HK-2 (cell line): Measurements from ENCODE around the gene REP15.
"Not testable (repeated sequence)": the region's sequence is repeated elsewhere in the genome, so short reads cannot be mapped to it uniquely, and the experiment has no call there.

Source experiments
- DNase-seq: peaks from one replicate; pipeline ENCODE4 v3.0.0-alpha.2; 2018; ENCODE audit not compliant: unreplicated experiment

Gene REP15

GRCh38 chr12:27696864-27697564 lies 767 bp downstream of the REP15 start:
- DNase-seq, result no peak

GRCh38 chr12:27703720-27704452 lies 7.6 kb downstream of the REP15 start:
- peak; percentile 65 for DNase-seq

- DNase-seq, result no peak
Measured at GRCh38 chr12:27705263-27705662, 9.0 kb downstream of the REP15 start.

GRCh38 chr12:27707216-27707615 lies 11.0 kb downstream of the REP15 start:
- no peak for DNase-seq

- DNase-seq, result no peak
Measured at GRCh38 chr12:27709212-27709931, 13.1 kb downstream of the REP15 start.

GRCh38 chr12:27709932-27710591 lies 13.8 kb downstream of the REP15 start:
- peak; percentile 19 for DNase-seq

GRCh38 chr12:27710592-27711316 lies 14.5 kb downstream of the REP15 start, which contains the start of gene MRPS35:
TSS of gene MRPS35 (plus strand) at chr12:27710832. CDS start at chr12:27710844, 12 bp downstream.
- DNase-seq, result peak; percentile 91

- no peak for DNase-seq
Measured at GRCh38 chr12:27711317-27711682, 15.1 kb downstream of the REP15 start.

- no peak for DNase-seq
Measured at GRCh38 chr12:27711967-27712366, 15.7 kb downstream of the REP15 start.

- DNase-seq, result no peak
Measured at GRCh38 chr12:27723212-27723611, 27.0 kb downstream of the REP15 start.

- DNase-seq, result no peak
Measured at GRCh38 chr12:27730097-27730588, 33.9 kb downstream of the REP15 start.

- peak; percentile 13 for DNase-seq
Measured at GRCh38 chr12:27732281-27732680, 36.0 kb downstream of the REP15 start.

- no peak for DNase-seq
Measured at GRCh38 chr12:27733052-27733656, 36.9 kb downstream of the REP15 start.

GRCh38 chr12:27733791-27734190 lies 37.5 kb downstream of the REP15 start:
- DNase-seq, result no peak

- DNase-seq, result not testable (repeated sequence)
Measured at GRCh38 chr12:27734321-27734720, 38.1 kb downstream of the REP15 start.

- no peak for DNase-seq
Measured at GRCh38 chr12:27743601-27744000, 47.4 kb downstream of the REP15 start.

GRCh38 chr12:27745734-27746133 lies 49.5 kb downstream of the REP15 start:
- DNase-seq, result not testable (repeated sequence)
